Middle frontal gyrus (tissue), 1 donor: ENCODE results near the gene AGER.
"Not testable (repeated sequence)": the region's sequence is repeated elsewhere in the genome, so short reads cannot be mapped to it uniquely, and the experiment has no call there.

ENCODE experiments used
- DNase-seq: peaks from one replicate; pipeline ENCODE4 v3.0.0-alpha.2; 2015; ENCODE audit warnings: low spot score; ENCODE audit errors: extremely low spot score

Gene AGER

DNA sequence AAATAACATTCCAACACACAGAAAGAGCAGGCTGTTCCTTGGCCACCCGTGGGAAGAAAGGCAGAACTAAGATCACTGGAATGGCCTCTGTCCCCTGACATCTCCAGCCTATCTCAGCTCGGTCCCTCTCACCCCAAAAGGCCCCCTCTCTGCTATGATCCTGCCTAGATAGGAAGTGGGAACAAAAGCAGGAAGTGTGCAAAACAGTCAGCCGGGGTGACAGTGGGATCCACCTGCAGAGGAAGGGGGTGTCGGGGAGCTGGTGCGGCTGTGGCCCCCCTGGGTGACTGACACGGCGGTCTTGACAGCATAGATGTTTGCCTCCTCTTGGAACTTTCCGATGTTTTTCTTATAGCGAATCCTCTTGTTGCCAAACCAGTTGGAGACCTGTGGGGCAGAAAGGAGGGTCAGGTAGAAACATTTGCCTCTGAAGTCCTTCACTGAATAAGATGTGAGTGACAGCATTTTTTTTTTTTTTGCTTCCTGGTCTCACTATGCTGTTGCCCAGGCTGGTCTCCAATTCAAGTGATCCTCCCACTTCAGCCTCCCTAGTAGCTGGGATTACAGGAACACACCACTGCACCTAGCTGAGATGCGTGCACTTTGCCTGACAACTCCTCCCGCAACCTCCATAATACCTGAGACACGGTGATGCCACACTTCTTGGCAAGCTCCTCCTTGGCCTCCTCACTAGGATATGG is 3.1 kb upstream of the AGER start:
- DNase-seq: no peak

DNA sequence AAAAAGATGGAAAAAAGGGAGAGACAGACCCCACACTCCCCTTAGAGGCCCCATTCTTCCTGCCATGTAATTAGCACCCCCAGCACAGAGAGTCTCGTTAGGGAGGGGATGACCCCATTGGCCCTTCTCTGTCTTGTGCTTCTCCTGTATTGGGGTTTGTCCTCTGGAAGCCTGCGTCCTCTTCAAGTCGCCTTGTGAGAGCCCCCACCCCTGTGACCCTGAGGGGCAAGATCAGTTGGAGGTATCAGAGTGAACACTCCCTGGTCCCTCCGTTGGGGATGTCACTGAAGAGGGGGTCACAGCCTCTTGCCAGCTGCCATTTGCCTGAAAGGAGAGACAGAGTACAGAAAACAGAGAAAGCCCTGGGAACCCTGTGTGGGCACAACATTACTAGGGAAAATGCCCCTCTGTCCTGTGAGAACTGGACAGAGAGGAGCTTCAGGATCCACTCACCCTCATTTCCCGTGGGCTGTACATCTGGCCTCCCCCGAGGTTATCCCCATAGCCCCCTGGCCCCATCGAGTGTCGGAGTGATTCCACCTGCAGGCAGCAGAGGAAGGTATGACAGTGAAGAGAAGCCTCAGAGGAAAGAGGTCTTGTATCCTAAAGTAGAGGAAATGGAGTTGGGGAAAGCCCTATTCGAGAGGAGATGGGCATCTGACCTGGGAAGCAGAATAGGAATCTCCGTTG is 2.2 kb upstream of the AGER start:
- DNase-seq: not testable (repeated sequence)

DNA sequence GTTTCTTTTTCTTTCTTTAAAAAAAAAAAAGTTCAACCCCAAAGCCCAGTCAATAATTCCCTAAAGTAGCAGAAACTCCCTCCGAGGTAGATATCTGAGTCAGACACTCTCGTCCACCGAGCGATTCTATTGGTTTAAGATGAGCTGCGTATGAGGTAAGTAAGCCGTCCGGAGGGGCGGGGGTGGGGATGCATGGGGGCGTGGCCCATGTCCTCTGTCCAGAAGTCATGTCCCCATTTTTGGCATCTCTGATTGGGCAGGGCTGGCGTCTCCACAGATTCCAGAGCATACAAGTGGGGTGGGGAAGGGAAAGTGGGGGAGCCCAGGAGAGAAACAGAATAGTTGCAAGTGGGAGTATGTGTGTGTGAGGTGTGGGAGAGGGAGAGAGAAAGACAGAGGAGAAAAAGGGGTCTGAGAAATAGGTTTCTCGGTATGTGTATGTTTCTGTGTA is 1.7 kb upstream of the AGER start:
- not testable (repeated sequence) for DNase-seq

DNA sequence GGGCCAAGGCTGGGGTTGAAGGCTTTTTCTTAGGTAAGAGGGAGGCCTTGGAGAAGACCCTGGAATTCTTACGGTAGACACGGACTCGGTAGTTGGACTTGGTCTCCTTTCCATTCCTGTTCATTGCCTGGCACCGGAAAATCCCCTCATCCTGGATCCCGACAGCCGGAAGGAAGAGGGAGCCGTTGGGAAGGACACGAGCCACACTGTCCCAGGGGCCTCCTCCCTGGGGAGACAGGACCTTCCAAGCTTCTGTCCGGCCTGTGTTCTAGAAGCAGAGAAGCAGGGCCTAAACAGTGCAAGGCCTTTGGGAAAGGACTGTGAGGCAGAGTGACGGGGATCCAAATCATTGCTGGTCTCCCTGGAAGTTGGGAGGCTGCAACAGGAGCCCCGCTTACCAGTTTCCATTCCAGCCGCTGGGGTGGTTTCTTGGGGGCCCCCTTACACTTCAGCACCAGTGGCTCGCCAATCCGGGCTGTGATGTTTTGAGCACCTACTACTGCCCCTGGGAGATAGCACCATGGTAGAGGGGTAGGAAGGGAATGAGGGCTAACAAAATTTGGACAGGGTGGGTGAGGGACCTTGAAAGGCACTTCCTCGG is 470 bp downstream of the AGER start:
- DNase-seq: no peak

DNA sequence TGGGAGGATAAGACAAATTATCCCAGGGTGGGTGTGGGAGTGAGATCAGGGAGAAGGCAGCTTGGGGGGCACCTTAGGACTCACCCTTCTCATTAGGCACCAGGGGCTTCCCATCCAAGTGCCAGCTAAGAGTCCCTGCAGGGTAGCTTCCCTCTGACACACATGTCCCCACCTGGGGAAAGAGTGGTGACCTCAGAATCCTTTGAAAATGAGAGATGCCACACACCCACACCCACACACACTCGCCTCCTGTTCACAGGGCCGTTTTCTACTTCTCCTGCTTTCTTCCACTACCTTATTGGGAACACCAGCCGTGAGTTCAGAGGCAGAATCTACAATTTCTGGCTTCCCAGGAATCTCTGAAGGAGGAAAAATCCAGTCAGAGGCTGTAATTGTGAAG is 1.0 kb downstream of the AGER start:
- no peak for DNase-seq

DNA sequence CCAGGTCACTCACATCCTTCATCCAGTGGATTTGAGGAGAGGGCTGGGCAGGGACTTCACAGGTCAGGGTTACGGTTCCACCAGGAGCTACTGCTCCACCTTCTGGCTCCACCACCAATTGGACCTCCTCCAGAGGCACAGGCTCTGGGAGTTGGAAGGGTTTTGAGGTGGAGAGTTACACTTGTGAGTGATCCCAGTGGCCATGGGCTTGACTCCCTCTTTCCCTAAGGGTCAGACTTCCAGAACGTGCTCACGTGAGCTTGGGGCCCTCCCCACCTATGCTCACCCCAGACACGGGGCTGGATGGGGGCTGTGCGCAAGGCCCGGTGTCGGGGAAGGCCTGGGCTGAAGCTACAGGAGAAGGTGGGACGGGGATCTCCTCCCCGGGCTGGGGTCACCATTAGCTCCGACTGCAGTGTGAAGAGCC is 1.5 kb downstream of the AGER start:
- DNase-seq: no peak

DNA sequence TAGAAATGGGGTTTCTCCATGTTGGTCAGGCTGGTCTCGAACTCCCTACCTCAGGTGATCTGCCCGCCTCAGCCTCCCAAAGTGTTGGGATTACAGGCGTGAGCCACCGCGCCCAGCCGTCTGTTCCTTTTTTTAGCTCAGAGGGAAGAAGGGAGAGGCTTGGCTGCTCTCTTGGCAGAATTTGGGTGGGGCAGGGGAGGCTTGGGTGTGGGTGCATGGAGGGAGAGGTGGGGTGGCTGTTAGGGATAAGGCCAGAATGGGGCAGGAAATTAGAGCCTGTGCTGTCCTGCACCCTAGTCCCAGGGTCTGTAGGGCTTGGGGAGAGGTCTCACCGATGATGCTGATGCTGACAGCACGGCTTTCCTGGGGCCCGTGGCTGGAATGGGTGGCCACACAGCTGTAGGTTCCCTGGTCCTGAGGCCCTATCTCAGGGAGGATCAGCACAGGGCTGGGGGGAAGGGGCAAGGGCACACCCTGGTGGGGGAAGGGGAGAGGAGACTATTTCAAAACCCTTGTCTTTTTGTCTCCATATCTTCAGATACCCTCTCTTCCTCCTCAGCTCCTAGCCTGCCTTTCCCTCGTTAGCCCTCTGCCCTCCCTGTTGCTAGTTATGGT is 2.0 kb downstream of the AGER start:
- no peak for DNase-seq

DNA sequence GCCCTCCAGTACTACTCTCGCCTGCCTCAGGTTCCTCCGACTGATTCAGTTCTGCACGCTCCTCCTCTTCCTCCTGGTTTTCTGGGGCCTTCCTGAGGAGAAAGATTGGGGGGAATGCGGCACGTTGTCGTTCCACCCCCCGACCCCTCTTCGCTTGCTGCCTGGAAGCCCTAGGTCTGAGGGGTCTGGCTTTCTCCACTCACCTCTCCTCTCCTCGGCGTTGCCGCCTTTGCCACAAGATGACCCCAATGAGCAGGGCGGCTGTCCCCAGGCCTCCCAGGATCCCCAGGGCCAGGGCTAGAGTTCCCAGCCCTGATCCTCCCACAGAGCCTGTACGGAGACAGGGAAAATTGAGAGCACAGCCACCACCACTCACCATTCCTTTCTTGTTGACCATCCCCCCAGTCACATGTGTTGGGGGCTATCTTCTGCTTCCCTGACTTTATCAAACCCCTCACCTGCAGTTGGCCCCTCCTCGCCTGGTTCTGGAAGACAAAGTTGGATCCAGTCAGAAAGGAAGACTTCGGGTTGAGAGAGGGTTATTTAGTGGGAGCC is 2.8 kb downstream of the AGER start:
- DNase-seq: no peak

DNA sequence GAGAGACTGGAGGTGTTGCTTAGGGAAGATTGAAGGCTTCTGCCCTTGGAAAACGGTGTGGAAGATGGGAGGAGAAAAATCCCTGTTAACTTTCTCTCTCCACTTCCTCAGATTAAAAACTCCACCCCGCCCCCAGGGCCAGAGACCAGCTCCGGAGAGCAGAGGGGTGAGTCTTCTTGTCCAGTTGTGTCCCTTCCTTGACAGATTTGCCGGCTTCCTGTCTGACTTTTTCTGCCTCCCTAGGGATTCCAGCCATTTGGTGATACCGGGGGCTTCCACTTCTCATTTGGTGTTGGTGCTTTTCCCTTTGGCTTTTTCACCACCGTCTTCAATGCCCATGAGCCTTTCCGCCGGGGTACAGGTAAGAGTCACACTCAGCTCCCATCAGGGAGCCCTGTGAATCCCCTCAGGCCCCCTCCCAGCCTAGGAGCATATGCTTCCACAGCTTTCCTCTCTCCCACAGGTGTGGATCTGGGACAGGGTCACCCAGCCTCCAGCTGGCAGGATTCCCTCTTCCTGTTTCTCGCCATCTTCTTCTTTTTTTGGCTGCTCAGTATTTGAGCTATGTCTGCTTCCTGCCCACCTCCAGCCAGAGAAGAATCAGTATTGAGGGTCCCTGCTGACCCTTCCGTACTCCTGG is 4.2 kb downstream of the AGER start:
- no peak for DNase-seq

DNA sequence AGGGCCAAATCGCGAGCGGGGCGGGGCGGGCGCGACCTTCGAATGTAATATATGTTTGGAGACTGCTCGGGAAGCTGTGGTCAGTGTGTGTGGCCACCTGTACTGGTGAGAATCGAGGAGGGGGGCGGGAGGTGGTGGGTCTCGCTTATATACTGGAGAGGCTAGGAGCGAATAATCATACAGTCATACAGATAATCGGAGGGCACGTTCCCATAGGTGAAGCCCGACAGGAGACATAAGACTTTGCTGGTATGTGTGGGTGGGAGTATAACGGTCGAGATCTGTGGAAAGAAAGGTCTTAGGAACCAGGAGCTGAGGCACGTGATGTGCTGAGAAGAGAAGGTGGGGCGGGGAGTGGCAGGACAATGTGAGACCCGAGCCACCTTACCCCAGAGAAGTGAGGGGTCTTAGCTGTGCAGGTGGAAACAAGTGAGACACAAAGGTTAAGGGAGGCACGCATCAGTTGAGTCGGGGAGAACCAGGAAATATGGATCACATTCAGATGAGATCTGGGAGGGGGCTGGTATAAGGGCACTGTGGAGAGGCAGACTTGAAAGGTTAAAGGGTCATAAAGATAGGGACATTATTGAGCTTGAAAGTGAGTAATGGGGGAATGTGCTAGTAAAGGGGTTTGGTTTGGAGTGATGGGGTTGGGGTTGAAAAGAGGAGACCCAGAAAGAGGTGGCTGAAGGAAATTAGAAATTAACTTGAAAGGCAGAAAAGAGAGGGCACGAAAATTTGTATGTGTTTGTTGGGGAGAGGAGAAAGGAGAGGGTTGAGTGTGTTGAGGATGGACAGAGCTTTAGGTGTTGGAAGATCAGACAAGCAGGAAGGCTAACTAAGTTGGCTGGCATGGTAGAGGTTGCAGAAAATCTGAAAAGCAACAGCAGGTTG is 5.3 kb downstream of the AGER start:
- no peak for DNase-seq

DNA sequence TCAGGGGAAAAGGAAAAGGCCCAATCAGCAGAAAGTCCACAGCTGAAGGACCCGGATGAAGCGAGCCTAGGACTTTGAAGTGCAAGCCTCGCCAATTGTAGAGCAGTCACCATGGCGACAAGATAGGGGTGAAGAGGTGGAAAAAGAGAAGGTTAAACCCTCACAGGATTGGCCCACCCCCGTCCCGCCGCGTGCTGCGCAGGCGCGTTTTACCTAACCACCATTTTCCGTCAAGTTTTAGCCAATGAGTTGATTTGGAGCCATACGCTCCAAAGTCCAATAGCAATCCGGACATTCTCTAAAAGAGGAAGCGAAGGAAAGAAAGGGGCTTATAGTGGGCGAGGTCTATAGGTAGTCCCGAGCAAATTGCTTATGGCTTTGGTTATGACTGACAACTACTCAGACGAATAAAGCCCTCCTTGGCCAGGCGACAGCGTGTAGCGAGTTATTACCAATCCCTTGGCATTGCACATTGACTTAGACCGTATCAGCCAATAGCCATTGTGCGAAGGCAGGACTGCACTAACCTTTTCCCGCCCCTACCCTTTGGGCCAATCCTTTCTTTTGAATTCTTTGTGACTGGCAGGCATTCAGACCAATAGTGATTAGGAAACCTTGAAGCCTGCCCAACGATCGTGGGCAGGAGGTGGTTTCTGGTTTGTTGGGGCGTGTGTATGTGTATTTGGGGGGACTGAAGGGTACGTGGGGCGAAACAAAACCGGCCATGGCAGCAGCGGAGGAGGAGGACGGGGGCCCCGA is 6.1 kb downstream of the AGER start, which contains the start of gene RNF5:
Gene RNF5, plus strand, starts transcription at position 618 of the 759 bp plus-strand sequence. Its CDS starts 107 bp downstream, at position 725.
- DNase-seq: peak; percentile 99

DNA sequence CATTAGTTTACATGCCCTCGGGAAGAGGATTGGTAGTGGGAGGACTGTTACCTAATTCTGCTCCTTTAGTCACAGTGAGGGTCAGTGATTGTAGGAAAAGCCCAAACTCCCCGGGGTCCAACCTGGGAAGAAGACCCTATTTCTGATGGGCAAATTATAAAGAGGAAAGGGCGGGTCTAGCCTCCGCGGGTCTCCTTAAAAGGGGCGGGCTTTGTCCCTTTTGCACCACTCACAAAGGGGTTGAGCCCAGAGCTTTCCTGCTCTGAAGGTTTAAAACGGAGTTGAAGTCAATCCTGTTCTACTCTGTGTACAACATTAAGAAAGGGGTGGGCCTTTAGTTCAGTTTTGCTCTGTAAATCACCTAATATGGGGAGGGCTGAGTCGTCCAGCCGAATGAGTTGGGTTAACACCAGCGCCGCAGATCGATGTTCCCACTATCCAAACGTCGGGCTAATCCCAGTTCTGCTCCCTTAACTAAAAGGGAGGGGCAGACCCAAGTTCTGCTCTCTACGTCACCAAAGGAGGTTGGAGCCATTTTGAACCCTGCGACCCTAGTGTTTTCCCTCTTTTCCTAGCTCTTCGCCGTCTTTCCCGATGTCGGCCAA is 6.8 kb downstream of the AGER start:
- DNase-seq: no peak

DNA sequence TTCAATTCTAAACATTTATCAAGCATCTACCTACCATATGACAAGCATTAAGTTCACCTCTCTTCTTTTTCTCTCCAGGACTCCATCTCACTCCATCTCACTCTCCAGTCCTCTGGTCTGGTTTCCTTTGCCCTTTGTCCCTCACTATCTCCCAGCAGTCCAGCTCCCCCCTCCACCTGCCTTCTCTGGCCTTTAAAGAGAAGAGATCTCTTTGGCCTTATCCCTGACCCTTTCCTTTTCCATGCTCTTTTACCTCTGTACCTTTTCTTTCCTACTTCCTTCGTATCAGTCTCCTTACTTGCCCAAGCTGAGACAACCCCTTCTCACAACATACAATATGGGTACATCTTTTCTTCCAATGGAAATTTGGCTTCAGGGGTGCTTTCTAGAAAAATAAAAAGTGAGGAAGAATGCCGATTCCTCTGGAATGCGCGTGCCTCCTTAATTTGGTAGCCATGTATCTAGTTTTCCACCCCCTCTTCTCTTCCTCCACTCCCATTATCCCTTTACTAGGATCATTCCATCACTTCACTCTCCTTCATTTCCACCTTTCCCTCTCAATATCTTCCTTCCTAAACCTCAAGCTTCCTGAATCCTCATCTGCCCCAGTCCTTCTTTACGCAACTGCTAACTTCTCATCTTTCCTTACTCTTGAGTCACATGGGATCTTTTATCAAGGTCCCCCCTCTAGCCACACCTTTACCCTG is 7.4 kb downstream of the AGER start:
- DNase-seq: no peak

DNA sequence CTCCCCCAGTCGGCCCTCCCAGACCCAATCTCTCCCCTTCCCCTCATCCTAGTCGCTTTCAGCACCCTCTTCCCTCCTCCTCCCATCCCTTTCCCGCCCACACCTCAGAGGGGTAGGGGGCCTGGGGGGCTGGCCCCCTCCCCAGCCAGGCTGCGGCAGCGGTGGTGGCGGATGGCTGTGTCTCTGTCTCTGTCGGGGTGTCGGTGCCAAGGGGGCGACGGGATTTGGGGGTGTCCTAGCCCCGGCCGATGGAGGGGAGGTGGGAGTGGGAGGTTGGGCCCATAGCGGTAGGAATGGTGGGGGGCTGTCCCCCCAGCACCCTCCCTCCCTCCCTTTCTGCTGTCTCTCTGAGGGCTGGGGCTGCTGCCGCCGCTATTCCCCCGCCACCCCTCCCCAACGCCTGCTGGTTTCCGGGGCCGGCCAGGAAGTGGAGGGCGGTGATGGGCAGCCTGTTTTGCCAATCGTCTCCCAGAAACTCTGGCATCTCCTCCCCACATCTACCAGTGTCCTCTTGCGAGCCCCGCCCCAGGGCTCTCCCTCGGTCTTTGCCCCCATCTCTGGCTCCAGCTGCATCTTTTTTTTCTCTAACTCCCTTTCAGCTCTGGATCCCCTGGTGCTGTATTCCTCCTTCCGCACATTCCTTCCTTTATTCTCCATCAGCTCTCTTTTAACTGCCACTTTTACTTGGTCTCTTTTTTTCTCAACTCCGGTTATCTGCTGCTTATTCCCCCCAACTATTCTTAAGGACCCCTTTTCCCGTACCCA is 8.2 kb downstream of the AGER start, which contains the start of gene AGPAT1:
Gene AGPAT1, minus strand, starts transcription at position 374 of the 765 bp plus-strand sequence. CDS start 4,588 bp downstream, outside the sequence.
- DNase-seq: peak; percentile 93

DNA sequence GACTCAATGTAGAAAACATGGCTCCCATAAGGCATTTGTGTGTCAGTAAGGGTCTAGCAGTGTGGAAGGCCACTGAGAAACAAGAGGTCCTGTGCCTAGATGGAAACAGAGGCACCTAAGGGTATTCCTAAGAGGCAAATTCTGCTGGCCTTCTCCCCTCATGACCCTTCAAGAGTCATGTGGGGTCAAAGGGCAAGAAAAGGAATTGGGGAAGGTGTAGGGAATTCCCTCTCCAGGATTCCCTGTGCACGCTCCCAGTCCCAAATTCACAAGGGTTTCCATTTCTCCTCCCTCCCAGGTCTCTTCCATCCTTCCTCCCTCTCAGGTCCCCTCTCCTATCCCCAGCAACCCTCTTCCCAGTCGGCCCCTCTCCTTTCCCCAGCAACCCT is 8.7 kb downstream of the AGER start:
- DNase-seq: no peak

DNA sequence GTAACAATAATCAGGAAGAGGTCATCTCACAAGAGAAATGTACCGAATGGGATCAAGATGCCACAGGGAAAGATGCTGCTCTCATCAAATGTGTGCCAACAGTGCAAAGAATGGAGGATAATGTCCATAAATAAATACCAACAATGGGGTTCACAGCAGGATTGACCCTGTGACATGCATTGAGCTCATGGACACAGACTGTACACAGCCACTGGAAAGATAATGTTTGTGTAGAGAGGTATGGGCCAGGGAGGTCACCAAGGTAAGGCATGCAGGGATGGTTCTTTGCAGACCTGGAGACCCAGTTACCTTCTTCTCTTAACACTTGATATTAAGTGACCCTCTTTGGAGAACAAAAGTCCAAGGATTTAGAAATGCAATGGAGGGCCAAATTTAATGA is 9.6 kb downstream of the AGER start:
- DNase-seq: no peak

DNA sequence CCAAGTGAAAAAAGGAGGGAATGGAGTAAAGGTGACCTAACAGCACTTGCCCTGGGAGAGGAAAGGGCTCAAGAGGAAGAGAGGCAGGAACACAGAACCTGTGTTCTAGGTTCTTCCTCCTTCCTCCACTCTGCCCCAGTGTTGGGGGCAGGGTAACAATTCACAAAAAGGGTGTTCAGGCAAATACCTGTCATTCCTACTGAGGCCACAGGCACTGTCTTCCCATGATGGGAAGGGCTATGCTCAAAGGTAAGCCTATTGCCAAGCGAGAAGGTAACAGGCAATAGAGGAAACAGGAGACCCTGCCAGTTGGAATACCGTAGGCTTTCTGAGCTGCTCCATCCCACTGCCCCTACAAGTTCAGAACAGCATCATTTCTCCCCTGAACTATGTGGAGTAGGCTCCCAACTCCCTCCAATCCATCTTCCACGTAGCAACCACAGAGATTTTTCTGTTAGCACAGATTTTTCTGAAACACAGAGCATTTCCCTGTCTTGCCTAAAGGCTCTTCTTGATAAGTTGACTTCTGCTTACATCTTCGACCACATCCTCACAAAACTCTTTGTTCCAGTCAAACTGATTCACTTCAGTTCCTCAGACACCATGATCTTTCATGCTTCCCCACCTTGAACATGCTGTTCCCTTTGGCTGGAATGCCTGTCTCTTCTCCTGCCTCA is 10.9 kb downstream of the AGER start:
- DNase-seq: no peak
